NCI-H2196 (cell line): ENCODE measurements around the gene CCR3.

Experiments
- DNase-seq: peaks from one replicate; lab custom pipeline; 2025; ENCODE audit not compliant: unreplicated experiment; lab: John Stamatoyannopoulos, UW

CCR3 gene

DNA sequence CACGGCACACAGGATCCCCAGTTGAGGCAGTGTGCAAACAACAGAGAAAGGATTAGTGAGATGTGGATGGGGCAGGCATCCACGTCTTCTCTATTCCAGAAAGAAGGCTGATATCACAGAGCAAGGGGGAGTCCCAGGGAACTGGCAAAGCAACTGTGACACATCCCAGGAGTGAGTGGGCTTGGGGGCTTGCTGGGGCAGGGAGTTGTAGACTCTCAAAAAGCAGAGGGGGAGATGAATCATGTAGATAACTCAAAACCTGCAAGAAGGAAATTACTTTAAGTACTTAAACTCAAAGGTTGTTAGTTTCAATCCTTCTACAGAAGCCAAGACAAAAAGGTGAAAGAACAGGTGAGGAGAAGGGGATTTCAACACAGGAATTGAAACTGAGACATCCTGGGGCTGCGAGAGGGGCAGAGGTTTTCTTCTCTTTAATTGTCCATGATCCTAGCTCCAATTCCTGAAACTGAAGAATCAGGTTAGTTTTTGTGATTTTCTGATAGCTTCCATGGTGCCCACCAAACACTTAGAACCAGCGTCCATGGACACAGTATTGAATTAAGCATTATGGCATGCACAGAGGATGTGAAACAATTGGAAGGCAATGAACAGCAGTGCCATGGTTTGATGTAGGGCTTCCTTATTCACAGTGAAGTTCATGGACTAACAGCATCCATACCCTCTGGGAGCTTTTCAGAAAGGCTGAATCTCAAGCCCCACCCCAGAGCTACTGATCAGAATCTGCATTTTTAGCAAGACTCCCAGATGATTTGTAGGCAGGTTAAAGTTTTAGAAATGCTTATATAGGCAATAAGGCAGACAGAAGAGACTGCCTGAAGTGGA is 52.0 kb downstream of the CCR3 start:
- DNase-seq, result no peak

DNA sequence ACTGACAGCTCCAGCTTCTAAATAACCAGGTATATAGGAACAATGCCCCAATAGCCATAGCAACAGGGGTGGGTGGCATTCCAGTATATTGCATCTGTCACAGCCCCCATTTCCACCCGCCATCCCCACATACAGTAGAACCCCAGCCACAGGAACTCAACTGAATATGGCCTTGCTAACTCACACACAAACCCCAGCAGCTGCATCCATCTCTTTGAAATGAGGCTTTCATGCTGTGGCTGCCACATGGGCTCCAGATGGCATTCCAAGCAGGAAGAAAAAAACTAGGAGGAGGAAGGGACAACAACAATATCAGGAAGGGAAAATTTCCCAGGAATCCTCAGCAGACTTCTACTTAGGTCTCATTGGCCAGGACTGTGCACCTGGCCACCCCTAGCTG is 54.6 kb downstream of the CCR3 start:
- no peak for DNase-seq

GRCh38 chr3:46297658-46298423 is 55.6 kb downstream of the CCR3 start:
- DNase-seq, result no peak

DNA sequence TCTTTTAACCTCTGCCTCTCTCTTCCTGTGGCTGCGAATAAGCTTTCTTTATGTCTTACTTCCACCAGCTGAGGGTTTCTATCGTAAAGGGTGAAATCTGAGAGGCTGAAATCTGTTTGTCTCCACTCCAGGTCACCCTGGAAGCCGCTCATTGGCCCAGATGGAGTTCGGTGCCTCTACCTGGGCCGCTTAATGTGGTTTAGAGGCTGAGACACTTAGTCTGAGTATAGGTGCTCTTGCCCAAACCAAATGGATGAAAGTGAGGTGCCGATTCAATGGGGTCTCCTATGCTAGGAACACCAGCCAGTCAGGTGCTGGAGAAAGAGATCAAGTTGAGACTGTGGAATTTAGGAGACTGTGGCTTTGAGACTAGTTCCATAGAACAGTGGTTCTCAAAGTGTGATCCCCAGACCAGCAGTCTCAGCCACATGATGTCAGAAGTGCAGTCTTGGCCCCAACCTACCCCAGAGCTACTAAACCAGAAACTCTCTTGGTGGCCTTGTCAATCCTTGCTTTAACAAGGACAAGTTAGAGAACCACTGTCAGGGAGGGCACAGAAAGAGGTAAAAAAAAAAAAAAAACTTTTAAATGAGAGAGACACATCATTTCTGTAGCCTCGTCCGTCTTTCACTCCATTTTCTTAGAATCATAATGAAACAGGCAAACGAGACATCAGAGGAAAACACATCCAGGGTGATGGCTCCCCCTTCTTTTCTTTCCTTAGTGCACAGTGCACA is 56.8 kb downstream of the CCR3 start:
- DNase-seq, result no peak

- no peak for DNase-seq
Measured at GRCh38 chr3:46299608-46300460, 57.6 kb downstream of the CCR3 start.

DNA sequence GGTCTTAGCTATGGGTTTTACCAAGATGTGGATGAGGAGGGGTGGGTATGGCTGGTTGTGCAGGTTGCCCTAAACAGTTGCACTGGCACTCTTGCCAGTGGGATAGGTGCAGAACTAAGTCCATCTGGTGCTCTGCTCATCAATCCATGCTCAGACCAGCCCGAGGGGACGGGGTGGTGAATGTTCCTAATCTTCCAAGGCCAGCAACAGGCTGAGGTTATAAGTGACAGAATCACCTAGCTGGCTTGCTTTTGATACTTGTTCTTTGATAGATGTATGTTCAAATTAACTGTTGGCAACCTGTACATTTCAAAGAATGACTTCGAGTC is 58.2 kb downstream of the CCR3 start:
- DNase-seq, result no peak

DNA sequence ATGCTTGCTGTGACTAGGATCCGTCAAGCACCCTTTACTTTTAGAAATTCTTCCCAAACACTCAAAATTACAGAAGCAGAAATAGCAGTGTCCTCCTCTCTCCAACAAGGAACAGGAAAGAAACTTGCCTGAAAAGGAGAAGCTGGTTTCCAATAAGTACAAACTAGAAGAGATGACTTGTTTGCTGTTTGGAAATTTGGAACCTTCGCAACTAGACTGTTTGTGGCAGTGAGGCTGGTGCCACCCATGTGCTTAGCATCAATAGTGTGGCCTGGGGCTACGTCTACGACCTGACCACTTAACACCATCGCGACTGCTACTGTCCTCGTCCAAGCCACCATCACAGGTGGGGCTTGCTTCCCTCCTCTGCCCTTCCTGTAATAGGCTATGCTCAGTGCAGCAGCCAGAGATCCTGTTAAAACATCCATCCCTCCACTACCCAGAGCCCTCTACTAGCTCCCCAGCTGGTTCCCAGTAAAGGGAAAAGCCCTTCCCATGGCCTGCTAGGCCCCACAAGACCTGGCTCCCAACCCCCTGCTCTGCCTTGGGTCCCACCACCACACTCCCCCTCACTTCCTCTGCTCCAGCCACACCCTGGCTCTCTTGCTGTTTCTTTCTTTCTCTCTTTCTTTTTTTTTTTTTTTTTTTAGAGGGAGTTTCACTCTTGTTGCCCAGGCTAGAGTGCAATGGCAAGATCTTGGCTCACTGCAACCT is 59.0 kb downstream of the CCR3 start:
- no peak for DNase-seq

DNA sequence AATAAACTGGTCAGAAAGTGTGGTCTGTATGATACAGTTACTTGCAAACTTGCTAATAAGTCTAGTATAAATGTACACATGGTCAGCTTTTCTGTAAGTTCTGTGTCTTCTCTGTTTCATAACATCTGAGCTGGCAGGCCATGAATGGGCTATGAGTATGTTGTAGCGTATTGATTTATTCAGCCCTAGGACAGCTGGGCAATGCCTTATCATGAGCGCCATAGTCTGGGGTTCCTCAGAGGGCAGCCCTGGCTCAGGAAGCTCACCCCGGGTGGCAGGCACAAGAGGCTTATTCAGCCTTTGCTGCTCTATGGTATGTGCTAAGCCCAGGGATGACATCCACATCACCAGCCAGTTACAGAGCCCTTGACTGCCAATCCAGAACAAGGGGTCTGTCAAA is 61.0 kb downstream of the CCR3 start:
- DNase-seq, result no peak

GRCh38 chr3:46304739-46305138 is 62.5 kb downstream of the CCR3 start:
- DNase-seq, result no peak

DNA sequence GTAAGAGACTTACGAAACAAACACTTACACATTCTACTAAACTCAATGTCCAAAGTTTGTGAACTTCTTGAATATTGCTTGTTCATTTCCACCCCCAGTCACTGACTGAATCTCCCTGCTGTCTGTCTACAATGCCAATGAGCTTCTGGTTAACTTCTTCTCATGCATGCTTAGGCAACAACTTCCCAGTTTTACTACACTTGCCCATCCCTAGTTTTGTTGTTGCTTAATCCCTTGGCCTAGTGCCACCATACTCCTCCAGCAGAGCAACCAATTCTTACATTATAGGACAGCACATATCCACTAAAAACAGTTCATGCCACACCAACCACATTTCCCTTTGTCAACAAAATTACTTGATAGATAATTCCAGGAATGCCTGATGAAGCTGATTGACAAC is 70.7 kb downstream of the CCR3 start:
- no peak for DNase-seq

DNA sequence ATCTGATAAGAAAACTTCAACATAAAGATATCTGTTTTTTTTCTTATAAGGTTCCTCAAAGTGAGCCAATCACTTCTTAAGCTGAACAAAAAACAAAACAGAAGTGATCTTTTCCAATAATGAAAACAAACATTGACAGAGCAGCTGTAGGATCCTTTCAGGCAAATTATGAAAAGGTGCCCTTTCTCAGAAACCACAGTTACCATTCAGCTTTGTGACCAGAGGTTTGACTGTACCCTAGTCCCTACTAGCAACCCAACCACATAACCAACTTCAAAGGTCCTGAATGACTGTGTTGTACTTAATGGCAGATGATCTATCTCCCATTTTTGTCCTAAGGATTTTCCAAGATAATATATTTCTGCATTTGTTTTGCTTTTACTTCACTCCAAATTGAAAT is 72.3 kb downstream of the CCR3 start:
- no peak for DNase-seq

DNA sequence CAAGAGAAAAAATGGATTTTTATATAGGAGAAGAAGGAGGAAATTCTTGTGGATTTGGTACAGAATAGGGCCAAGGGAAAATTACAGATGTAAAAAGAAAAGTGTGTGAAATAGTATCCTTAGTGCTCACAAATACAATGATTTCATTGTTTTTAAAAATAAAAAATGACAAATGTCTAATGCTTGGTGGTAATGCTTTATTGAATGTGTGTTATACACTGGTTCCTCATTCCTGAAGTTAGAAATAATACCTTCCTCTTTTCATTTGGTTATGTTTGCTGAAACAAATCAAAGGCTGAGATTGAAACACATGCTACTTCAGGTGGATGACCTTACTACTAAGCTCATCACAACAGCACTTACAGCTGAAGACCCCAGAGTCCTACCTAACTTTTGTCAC is 73.9 kb downstream of the CCR3 start:
- DNase-seq, result no peak
